ENCODE data around the gene RBFOX2.

Gene RBFOX2

GRCh38 chr22:35940166-35940565, 88.5 kb downstream of the RBFOX2 start:
- Mint-ChIP-seq H3K27me3 (peaks cover 5% of the 10 kb centered on the region), H3K4me1 (no peaks in the 10 kb centered on the region), H3K36me3 (no peaks in the 10 kb centered on the region), H3K27ac (no peak overlapping the region), H3K4me3 (no peak overlapping the region), H3K9me3 (no peaks in the 10 kb centered on the region)
- DNase-seq: no peak
- CTCF ChIA-PET: no interaction called here

DNA sequence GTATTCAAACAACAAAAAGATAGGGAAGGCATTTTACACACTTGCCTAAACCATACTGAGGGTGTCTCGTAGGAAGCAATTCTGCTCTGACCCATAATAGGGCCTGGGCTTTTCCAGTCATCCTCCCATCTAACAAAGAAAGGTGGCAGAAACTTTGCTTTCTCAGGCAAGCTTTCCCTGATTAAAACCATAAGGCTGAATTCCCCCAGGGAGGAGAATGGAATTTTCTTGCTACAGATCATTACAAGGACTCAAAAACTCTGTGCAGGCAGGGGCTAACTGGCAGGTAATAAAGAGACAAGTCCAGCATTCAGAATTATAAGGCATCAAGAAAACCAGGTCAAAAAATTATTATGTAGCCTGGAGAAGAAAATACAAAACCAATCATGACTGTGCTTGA, 90.4 kb downstream of the RBFOX2 start:
- Mint-ChIP-seq H3K4me1 (no peaks in the 10 kb centered on the region), H3K36me3 (no peaks in the 10 kb centered on the region), H3K27me3 (no peaks in the 10 kb centered on the region), H3K4me3 (no peak overlapping the region), H3K27ac (no peak overlapping the region), H3K9me3 (no peaks in the 10 kb centered on the region)
- DNase-seq: no peak
- CTCF ChIA-PET: no interaction called here

DNA sequence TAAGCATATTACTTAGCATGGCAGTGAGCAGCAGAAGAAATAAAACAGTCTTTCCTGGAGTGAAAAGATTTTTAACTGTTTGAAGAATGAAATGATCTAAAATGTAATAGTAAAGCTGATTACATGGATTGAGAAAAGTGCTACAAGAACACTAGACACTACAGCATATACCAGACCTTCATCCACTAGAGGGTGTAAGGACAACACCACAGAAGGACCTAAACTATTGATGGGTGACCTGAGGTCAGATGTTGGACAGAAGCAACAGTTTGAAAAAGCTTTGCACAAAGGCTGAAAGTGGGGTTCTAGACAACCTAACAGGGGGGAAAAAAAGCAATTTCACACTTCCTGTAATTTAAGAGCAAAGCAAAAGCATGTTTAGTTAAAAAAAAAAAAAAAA, 97.7 kb downstream of the RBFOX2 start:
- no peaks in the 10 kb centered on the region for H3K4me1 Mint-ChIP-seq
- no peak overlapping the region for H3K4me3 Mint-ChIP-seq
- no peaks in the 10 kb centered on the region for H3K9me3 Mint-ChIP-seq
- H3K27me3 Mint-ChIP-seq: no peaks in the 10 kb centered on the region
- H3K36me3 Mint-ChIP-seq: no peaks in the 10 kb centered on the region
- no peak overlapping the region for H3K27ac Mint-ChIP-seq
- DNase-seq: no peak
- CTCF ChIA-PET: interaction anchor here (0.6 to 1.4 kb wide), 5 partner anchors 9 to 274 kb away, joined by 3 to 8 read pairs (median 3); no protein-coding TSS in a partner anchor

GRCh38 chr22:35928285-35928798, 100.3 kb downstream of the RBFOX2 start:
- no peak for DNase-seq
- no peak overlapping the region for H3K4me3 Mint-ChIP-seq
- H3K36me3 Mint-ChIP-seq: no peaks in the 10 kb centered on the region
- no peak overlapping the region for H3K27ac Mint-ChIP-seq
- H3K27me3 Mint-ChIP-seq: no peaks in the 10 kb centered on the region
- H3K9me3 Mint-ChIP-seq: no peaks in the 10 kb centered on the region
- H3K4me1 Mint-ChIP-seq: no peaks in the 10 kb centered on the region
- CTCF ChIA-PET: interaction anchor here (0.8 kb wide), 1 partner anchor 137 kb away, joined by 3 read pairs; no protein-coding TSS in a partner anchor

GRCh38 chr22:35923026-35923425, 105.6 kb downstream of the RBFOX2 start:
- Mint-ChIP-seq H3K4me3 (no peak overlapping the region), H3K4me1 (no peaks in the 10 kb centered on the region), H3K27me3 (no peaks in the 10 kb centered on the region), H3K9me3 (no peaks in the 10 kb centered on the region), H3K27ac (no peak overlapping the region), H3K36me3 (no peaks in the 10 kb centered on the region)
- DNase-seq: no peak
- CTCF ChIA-PET: interaction anchor here (0.6 to 1.9 kb wide), 5 partner anchors 8 to 572 kb away, joined by 3 to 8 read pairs (median 4); no protein-coding TSS in a partner anchor

GRCh38 chr22:35921777-35922176, 106.8 kb downstream of the RBFOX2 start:
- Mint-ChIP-seq H3K9me3 (no peaks in the 10 kb centered on the region), H3K4me1 (no peaks in the 10 kb centered on the region)

DNA sequence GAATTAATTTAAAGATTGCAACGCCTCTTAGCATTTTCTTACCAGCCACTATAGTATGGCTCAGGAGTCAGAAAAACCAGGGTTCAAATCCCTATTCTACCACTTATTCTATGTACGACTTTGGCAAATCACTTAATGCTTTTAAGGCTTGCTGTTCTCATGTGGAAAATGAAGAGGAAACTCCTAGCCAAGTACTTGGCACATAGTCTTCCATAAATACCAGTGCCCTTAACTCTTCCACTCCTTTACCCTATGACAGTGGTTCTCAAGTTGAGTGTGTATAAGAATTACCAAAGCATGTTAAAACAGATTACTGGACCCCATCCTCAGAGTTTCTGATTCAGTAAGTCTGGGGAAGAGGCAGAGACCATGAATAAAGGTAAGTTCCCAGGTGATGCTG, 107.6 kb downstream of the RBFOX2 start:
- no peak overlapping the region for H3K27ac Mint-ChIP-seq
- H3K4me1 Mint-ChIP-seq: no peaks in the 10 kb centered on the region
- no peaks in the 10 kb centered on the region for H3K36me3 Mint-ChIP-seq
- H3K27me3 Mint-ChIP-seq: no peaks in the 10 kb centered on the region
- no peak for DNase-seq
- H3K9me3 Mint-ChIP-seq: no peaks in the 10 kb centered on the region
- H3K4me3 Mint-ChIP-seq: no peak overlapping the region
- CTCF ChIA-PET: interaction anchor here (1.9 kb wide), 1 partner anchor 10 kb away, joined by 8 read pairs; no protein-coding TSS in a partner anchor

More at GRCh38 chr22:35921777-35922176, 106.8 kb downstream of the RBFOX2 start:
- H3K27me3 Mint-ChIP-seq: no peaks in the 10 kb centered on the region
- no peak overlapping the region for H3K27ac Mint-ChIP-seq
- no peak overlapping the region for H3K4me3 Mint-ChIP-seq
- CTCF ChIA-PET: interaction anchor here (0.6 to 1.9 kb wide), 5 partner anchors 9 to 634 kb away, joined by 3 to 8 read pairs (median 4); no protein-coding TSS in a partner anchor
- no peaks in the 10 kb centered on the region for H3K36me3 Mint-ChIP-seq
- DNase-seq: peak; percentile 51

GRCh38 chr22:35919002-35919542, 109.6 kb downstream of the RBFOX2 start:
- Mint-ChIP-seq H3K27me3 (no peaks in the 10 kb centered on the region), H3K36me3 (no peaks in the 10 kb centered on the region), H3K4me1 (peaks cover 16% of the 10 kb centered on the region), H3K9me3 (no peaks in the 10 kb centered on the region), H3K4me3 (no peak overlapping the region), H3K27ac (no peak overlapping the region)
- CTCF ChIA-PET: interaction anchor here (0.6 to 1.6 kb wide), 3 partner anchors 13 to 292 kb away, joined by 3 to 8 read pairs (median 3); no protein-coding TSS in a partner anchor
- DNase-seq: no peak

GRCh38 chr22:35918456-35918855, 110.2 kb downstream of the RBFOX2 start:
- no peak overlapping the region for H3K4me3 Mint-ChIP-seq
- peaks cover 16% of the 10 kb centered on the region for H3K4me1 Mint-ChIP-seq
- no peaks in the 10 kb centered on the region for H3K9me3 Mint-ChIP-seq
- no peaks in the 10 kb centered on the region for H3K36me3 Mint-ChIP-seq
- peaks cover 3% of the 10 kb centered on the region for H3K27me3 Mint-ChIP-seq
- CTCF ChIA-PET: interaction anchor here (1.6 kb wide), 1 partner anchor 147 kb away, joined by 3 read pairs; no protein-coding TSS in a partner anchor
- no peak for DNase-seq
- no peak overlapping the region for H3K27ac Mint-ChIP-seq

DNA sequence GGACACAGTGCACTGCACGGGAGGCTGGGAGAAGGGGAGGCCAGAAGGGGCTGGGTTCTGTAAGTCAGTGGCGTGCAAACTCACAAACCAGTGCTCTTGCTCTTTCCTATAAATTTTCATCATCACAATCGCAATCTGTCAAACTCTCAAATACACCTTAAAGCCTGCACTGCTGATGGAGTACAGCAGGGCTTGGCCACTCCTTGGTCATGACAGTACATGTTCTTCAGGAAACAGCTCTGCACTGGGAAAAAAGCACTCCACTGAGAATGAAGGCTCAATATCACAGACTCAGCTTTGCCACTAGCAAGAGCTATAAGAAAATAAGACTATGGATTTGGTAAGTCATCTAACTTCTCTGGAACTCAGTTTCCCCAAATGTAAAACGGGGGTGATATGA, 111.0 kb downstream of the RBFOX2 start:
- CTCF ChIA-PET: interaction anchor here (0.6 to 0.7 kb wide), 2 partner anchors 291 to 567 kb away, joined by 3 read pairs; no protein-coding TSS in a partner anchor
- Mint-ChIP-seq H3K36me3 (no peaks in the 10 kb centered on the region), H3K27ac (no peak overlapping the region), H3K4me1 (peaks cover 16% of the 10 kb centered on the region), H3K27me3 (peaks cover 3% of the 10 kb centered on the region), H3K4me3 (no peak overlapping the region), H3K9me3 (no peaks in the 10 kb centered on the region)
- no peak for DNase-seq

GRCh38 chr22:35915477-35916013, 113.1 kb downstream of the RBFOX2 start:
- no peak for DNase-seq
- Mint-ChIP-seq H3K4me1 (peaks cover 16% of the 10 kb centered on the region), H3K27ac (no peak overlapping the region), H3K27me3 (peaks cover 3% of the 10 kb centered on the region), H3K36me3 (no peaks in the 10 kb centered on the region), H3K4me3 (no peak overlapping the region), H3K9me3 (no peaks in the 10 kb centered on the region)
- CTCF ChIA-PET: interaction anchor here (0.6 to 1.7 kb wide), 4 partner anchors 67 to 288 kb away, joined by 3 to 7 read pairs (median 3); no protein-coding TSS in a partner anchor

GRCh38 chr22:35914665-35915476, 113.8 kb downstream of the RBFOX2 start:
- Mint-ChIP-seq H3K27me3 (peaks cover 3% of the 10 kb centered on the region), H3K36me3 (no peaks in the 10 kb centered on the region), H3K4me3 (no peak overlapping the region), H3K9me3 (no peaks in the 10 kb centered on the region), H3K27ac (no peak overlapping the region), H3K4me1 (peaks cover 16% of the 10 kb centered on the region)
- CTCF ChIA-PET: interaction anchor here (0.9 to 1.7 kb wide), 2 partner anchors 153 to 287 kb away, joined by 3 to 7 read pairs; no protein-coding TSS in a partner anchor
- no peak for DNase-seq

DNA sequence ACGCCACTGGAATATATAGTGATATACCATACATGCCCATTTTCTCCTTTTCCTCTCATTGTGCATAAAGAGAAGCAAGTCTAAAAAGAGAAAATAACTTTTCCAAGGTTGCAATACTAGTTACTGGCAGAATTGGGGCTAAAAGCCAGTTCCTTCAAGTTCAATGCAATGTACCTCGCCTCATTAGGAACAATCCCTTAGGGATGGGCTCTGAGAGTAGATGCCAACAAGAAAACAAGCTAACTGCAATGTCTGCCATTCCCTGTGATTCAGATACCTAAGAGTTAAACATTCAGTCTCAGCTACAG, 114.3 kb downstream of the RBFOX2 start:
- peaks cover 3% of the 10 kb centered on the region for H3K27me3 Mint-ChIP-seq
- no peak for DNase-seq
- H3K27ac Mint-ChIP-seq: no peak overlapping the region
- H3K9me3 Mint-ChIP-seq: no peaks in the 10 kb centered on the region
- CTCF ChIA-PET: no interaction called here
- no peak overlapping the region for H3K4me3 Mint-ChIP-seq
- no peaks in the 10 kb centered on the region for H3K36me3 Mint-ChIP-seq
- H3K4me1 Mint-ChIP-seq: peaks cover 16% of the 10 kb centered on the region

- H3K4me1 Mint-ChIP-seq: peaks cover 16% of the 10 kb centered on the region
- no peaks in the 10 kb centered on the region for H3K9me3 Mint-ChIP-seq
These were observed 114.7 kb downstream of the RBFOX2 start for GRCh38 chr22:35913925-35914324.

More at GRCh38 chr22:35913925-35914324, 114.7 kb downstream of the RBFOX2 start:
- Mint-ChIP-seq H3K27ac (no peak overlapping the region), H3K4me3 (no peak overlapping the region), H3K36me3 (no peaks in the 10 kb centered on the region), H3K27me3 (peaks cover 3% of the 10 kb centered on the region)
- no peak for DNase-seq
- CTCF ChIA-PET: no interaction called here
